GM12878 (cell line): ENCODE data around the gene EPHA1. TPM values are rescaled to one million over a fixed set of nuclear protein-coding genes. Genes with fewer than 3 reads are reported as not detected.

ENCODE experiments used
- ATAC-seq: fragments of 200-7000 bp; cut with Tn5 transposase; 3 replicates; pipeline ENCODE4 v1.9.1; 2020; ENCODE audit warnings: mild to moderate bottlenecking, moderate library complexity
- BruUV-seq: library from RNA; stranded (reverse); fragments of 400-500 nt; replicated peaks from 2 replicates; lab custom pipeline; 2021; lab: Mats Ljungman, UMichigan
- CTCF ChIA-PET: fragments of 300-600 bp; sonication (Branson Sonifier 250); formaldehyde crosslinking; extraction: SDS; loops from one replicate; lab custom pipeline; 2021; ENCODE audit warnings: inconsistent platforms; lab: Yijun Ruan, JAX
- POLR2A ChIA-PET: fragments of 350-600 bp; formaldehyde crosslinking; extraction: SDS; loops from one replicate; lab custom pipeline; 2021; ENCODE audit warnings: inconsistent platforms; lab: Charles Lee
- RAD21 ChIA-PET: fragments of 300-600 bp; sonication (Branson Sonifier 250); formaldehyde crosslinking; loops from one replicate; lab custom pipeline; 2023; ENCODE audit warnings: antibody characterized with exemption; ENCODE audit not compliant: unreplicated experiment; lab: Charles Lee
- SMC1A ChIA-PET: fragments of 300-600 bp; sonication (Branson Sonifier 250); formaldehyde crosslinking; loops from one replicate; lab custom pipeline; 2023; ENCODE audit not compliant: unreplicated experiment, uncharacterized antibody; lab: Charles Lee
- DNase-seq: peaks from one replicate; pipeline ENCODE4 v3.0.0-alpha.2; 2011; ENCODE audit warnings: low read depth, low spot score
- FAIRE-seq: peaks from 3 replicates; lab custom pipeline; 2011; peaks lifted over from hg19 to GRCh38; lab: Jason Lieb, UNC
- H2AFZ ChIP-seq: 2 replicates; pipeline ENCODE4 v1.6.0; 2011; ENCODE audit warnings: low read depth, low read length, control low read depth; ENCODE audit not compliant: control insufficient read depth
- H3K27ac ChIP-seq: 2 replicates; pipeline ENCODE4 v1.5.1; 2011; ENCODE audit warnings: control low read depth; ENCODE audit not compliant: control insufficient read depth, insufficient read depth
- H3K27me3 ChIP-seq, 2 experiments: replicated peaks in 1 of 2; 2 replicates each; pipeline versions ENCODE4 v1.6.0 to v1.6.1; 2011; ENCODE audit warnings: low read length in 1 of 2; ENCODE audit not compliant: control insufficient read depth in 2 of 2, insufficient read depth in 2 of 2
- H3K36me3 ChIP-seq, 2 experiments: 2 replicates each; pipeline ENCODE4 v1.5.1; 2011; ENCODE audit warnings: low read length in 1 of 2; ENCODE audit not compliant: control insufficient read depth in 2 of 2, insufficient read depth in 2 of 2
- H3K4me1 ChIP-seq: 2 replicates; pipeline ENCODE4 v1.6.1; 2011; ENCODE audit warnings: mild to moderate bottlenecking, low read length, moderate library complexity, mixed read lengths; ENCODE audit not compliant: control insufficient read depth, insufficient read depth
- H3K4me2 ChIP-seq: 2 replicates; pipeline ENCODE4 v1.6.0; 2011; ENCODE audit warnings: control low read depth; ENCODE audit not compliant: control insufficient read depth, insufficient read depth
- H3K4me3 ChIP-seq: fragments of 200-600 bp; sonication (generic); 2 replicates; pipeline ENCODE4 v1.5.1; 2016
- H3K79me2 ChIP-seq: 2 replicates; pipeline ENCODE4 v1.6.0; 2011; ENCODE audit warnings: low read length; ENCODE audit not compliant: control insufficient read depth, insufficient read depth
- H3K9ac ChIP-seq: 2 replicates; pipeline ENCODE4 v1.8.0; 2011; ENCODE audit warnings: low read length, control low read depth, mixed read lengths; ENCODE audit not compliant: control insufficient read depth, insufficient read depth
- H3K9me3 ChIP-seq: replicated peaks from 3 replicates; pipeline ENCODE4 v1.5.1; 2011; ENCODE audit warnings: mild to moderate bottlenecking, low read length; ENCODE audit not compliant: control insufficient read depth, insufficient read depth
- H4K20me1 ChIP-seq: 2 replicates; pipeline ENCODE4 v1.6.0; 2011; ENCODE audit not compliant: control insufficient read depth, insufficient read depth
- EZH2 ChIP-seq: IDR thresholded peaks from 2 replicates; pipeline ENCODE4 v1.6.1; 2012; ENCODE audit warnings: low read depth, mild to moderate bottlenecking, control low read depth, inconsistent platforms, low read length, borderline replicate concordance; ENCODE audit not compliant: control insufficient read depth
- HDAC2 ChIP-seq: fragments of 200-600 bp; sonication (generic); IDR thresholded peaks from 2 replicates; pipeline ENCODE4 v1.6.1; 2017
- NR2C1 ChIP-seq: fragments of 450-650 bp; IDR thresholded peaks from 2 replicates; pipeline ENCODE4 v1.6.1; 2017; ENCODE audit warnings: antibody characterized with exemption, mild to moderate bottlenecking, moderate library complexity
- NRF1 ChIP-seq: conservative IDR thresholded peaks from 2 replicates; pipeline ENCODE4 v1.6.1; 2011; ENCODE audit warnings: mild to moderate bottlenecking, low read depth, low read length, improper control_type of control experiment
- ZNF207 ChIP-seq: fragments of 450-650 bp; IDR thresholded peaks from 2 replicates; pipeline ENCODE4 v1.6.1; 2014; ENCODE audit warnings: antibody characterized with exemption, mild to moderate bottlenecking, borderline replicate concordance
- WGBS: methylation state at CpG from one replicate; pipeline ENCODE4 v1.1.6; 2016; ENCODE audit warnings: low lambda C conversion rate; ENCODE audit not compliant: insufficient replicate concordance, insufficient coverage; ENCODE audit errors: missing lambda C conversion rate; 5-methylcytosine and 5-hydroxymethylcytosine counted together
- in situ Hi-C: fragments of 300-500 bp; cut with MboI; formaldehyde crosslinking; loops from 9 replicates; pipeline ENCODE4 v1.14.3; 2018; ENCODE audit warnings: mixed read lengths
- intact Hi-C: fragments of 100-400 bp; cut with micrococcal nuclease; formaldehyde crosslinking; loops from one replicate; pipeline ENCODE4 v1.14.2; 2022; ENCODE audit not compliant: unreplicated experiment
- polyA plus RNA-seq, 11 experiments: library from polyadenylated mRNA; depleted of rRNA in 4 of 11; unstranded in 6 of 11; stranded (reverse) in 5 of 11; fragments of >200 nt; fragmentation: Nextera tagmentation in 4 of 11; fragmentation: Illumina TruSeq in 1 of 11; extraction: Ambion mirVana in 4 of 11; extraction: Trizol in 1 of 11; gene quantifications; 1 replicate in 1 of 11; 2 replicates in 10 of 11; pipeline versions ENCODE4 v1.2.1 to v1.2.3, GENCODE V29; 2011 to 2016; ENCODE audit warnings: inconsistent platforms in 2 of 11, missing spikeins in 2 of 11, low read depth in 1 of 11
- total RNA-seq, 4 experiments: library from RNA; depleted of rRNA in 3 of 4; stranded (reverse); fragments of >200 nt in 3 of 4; fragmentation: Illumina TruSeq in 1 of 4; extraction: Trizol in 1 of 4; gene quantifications; 2 replicates each; pipeline versions ENCODE4 v1.2.1 to v1.2.3, GENCODE V29; 2013 to 2021
- TF ChIP-seq, protein P1 (sequence below): IDR thresholded peaks from 2 replicates; pipeline ENCODE4 v1.6.1; 2012; ENCODE audit warnings: low read length, inconsistent platforms
- TF ChIP-seq, protein P2 (sequence below): IDR thresholded peaks from 2 replicates; pipeline ENCODE4 v1.6.1; 2011; ENCODE audit warnings: mild to moderate bottlenecking, low read depth, low read length, moderate library complexity; ENCODE audit not compliant: insufficient replicate concordance

EPHA1 gene
- total and polyA plus RNA-seq, 10 of the 15 experiments (the other 5 are each of a cell fraction or from before 2014, with no cell fraction given), result 0.11 to 0.35 (median 0.24) TPM; not detected in 6

DNA sequence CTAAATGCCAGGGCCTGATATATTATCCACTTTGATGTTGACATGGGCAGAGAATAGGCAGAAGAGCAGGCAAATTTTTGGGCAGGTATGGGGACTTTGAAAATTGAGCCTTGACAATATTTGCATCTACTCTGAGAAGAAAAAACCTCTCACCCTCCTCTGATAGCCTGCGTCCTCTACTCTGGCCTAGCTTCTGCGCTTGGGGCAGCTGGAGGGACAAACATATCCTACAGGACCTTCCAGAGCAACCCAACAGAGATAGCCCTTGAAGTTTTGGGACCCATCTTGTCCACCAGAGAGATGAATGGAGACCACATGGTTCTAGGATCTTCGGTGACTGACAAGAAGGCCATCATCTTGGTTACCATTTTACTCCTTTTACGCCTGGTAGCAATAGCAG lies 34.5 kb upstream of the EPHA1 start, which contains the start of gene TAS2R60:
Gene TAS2R60 (plus strand): TSS at position 301 of the 400 bp plus-strand sequence. CDS start 0 bp downstream, at position 301.
- no peak for DNase-seq
- Histone ChIP-seq H3K4me3 (no peak within 1 kb of the TSS), H3K27me3 (peaks cover 0 to 3% of the 10 kb centered on the region in 2 experiments; a peak in 2 of 4 replicates), H3K9ac (no peak within 1 kb of the TSS), H3K4me1 (no peaks in the 10 kb centered on the region), H3K4me2 (no peak within 1 kb of the TSS), H4K20me1 (no peaks in the 10 kb centered on the region), H3K9me3 (no peaks in the 10 kb centered on the region), H3K36me3 (no peaks in the 10 kb centered on the region), H2AFZ (no peak within 1 kb of the TSS), H3K79me2 (no peaks in the 10 kb centered on the region), H3K27ac (no peak within 1 kb of the TSS)
- ChIA-PET RAD21 (no interaction called here), SMC1A (no interaction called here), POLR2A (no interaction called here), CTCF (no interaction called here)
- WGBS, result 41% methylated on average over 4 of the region's 4 CpGs
- ATAC-seq, result no peak
- intact Hi-C loops, result no loop called here
- TF ChIP-seq HDAC2 (no peak), NR2C1 (no peak), EZH2 (no peak), NRF1 (no peak), ZNF207 (no peak)
- TF ChIP-seq, protein P1, sequence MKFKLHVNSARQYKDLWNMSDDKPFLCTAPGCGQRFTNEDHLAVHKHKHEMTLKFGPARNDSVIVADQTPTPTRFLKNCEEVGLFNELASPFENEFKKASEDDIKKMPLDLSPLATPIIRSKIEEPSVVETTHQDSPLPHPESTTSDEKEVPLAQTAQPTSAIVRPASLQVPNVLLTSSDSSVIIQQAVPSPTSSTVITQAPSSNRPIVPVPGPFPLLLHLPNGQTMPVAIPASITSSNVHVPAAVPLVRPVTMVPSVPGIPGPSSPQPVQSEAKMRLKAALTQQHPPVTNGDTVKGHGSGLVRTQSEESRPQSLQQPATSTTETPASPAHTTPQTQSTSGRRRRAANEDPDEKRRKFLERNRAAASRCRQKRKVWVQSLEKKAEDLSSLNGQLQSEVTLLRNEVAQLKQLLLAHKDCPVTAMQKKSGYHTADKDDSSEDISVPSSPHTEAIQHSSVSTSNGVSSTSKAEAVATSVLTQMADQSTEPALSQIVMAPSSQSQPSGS, result no peak
- TF ChIP-seq, protein P2, sequence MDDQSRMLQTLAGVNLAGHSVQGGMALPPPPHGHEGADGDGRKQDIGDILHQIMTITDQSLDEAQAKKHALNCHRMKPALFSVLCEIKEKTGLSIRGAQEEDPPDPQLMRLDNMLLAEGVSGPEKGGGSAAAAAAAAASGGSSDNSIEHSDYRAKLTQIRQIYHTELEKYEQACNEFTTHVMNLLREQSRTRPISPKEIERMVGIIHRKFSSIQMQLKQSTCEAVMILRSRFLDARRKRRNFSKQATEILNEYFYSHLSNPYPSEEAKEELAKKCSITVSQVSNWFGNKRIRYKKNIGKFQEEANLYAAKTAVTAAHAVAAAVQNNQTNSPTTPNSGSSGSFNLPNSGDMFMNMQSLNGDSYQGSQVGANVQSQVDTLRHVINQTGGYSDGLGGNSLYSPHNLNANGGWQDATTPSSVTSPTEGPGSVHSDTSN, result no peak
- FAIRE-seq, result no peak
- no TSS peak for BruUV-seq
- in situ Hi-C loops, result no loop called here
